Measurements from ENCODE around the gene NLGN2.
A peak's percentile ranks its signal among the peaks of the same experiment; 100 is the strongest.

The NLGN2 gene

DNA sequence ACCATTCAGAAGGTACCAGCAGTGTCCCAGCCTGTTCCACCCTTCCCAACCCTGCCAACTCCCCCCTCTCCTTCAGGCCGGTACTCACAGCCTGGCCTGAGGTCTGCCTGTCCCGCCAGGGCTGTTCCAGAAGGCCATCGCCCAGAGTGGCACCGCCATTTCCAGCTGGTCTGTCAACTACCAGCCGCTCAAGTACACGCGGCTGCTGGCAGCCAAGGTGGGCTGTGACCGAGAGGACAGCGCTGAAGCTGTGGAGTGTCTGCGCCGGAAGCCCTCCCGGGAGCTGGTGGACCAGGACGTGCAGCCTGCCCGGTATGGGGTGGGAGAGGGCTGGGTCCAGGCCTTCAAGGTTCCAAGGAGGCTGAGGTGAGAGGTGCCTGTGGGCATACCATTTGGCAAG, 7.2 kb downstream of the NLGN2 start:
- DNase-seq (ENCODE audit: low read depth in 2 of 2), result no peak

GRCh38 chr17:7415784-7416183, 8.1 kb downstream of the NLGN2 start:
- no peak for DNase-seq (ENCODE audit: low read depth in 2 of 2)

GRCh38 chr17:7416323-7416722, 8.7 kb downstream of the NLGN2 start:
- DNase-seq (ENCODE audit: low read depth in 2 of 2), result no peak

GRCh38 chr17:7417056-7417655, 9.5 kb downstream of the NLGN2 start:
- no peak for DNase-seq (ENCODE audit: low read depth in 2 of 2)

DNA sequence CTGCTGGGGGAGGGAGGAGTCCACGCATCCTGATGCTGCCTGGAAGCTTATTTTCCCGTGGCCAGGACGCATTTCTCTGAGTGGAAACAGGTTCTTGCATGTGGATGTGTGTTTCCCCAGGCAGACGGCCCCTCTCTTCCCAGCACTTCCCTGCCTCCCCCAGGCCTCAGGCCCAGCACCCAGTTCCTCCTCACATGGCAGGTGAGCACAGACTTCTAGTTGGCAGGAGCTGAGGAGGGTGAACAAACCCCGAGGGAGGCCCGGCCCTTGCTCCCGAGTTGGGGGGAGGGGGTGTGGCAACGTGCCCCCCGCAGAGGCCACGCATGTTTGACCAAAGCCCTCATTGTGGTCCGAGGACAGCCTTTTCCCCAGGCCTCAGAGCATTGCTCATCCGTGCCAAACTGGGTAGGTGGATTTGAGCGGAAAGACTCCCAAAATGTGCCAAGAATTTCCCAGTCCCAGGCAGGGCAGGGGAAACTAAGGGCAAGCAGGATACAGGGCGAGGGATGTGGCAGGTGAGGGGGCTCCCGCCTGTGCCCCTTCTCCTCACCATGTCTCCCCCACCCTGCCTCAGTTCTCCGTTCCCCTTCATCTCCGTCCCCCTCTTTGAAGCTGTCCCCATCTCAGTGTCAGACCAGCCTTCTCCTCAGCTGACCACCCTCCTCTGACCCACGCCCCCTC, 11.0 kb downstream of the NLGN2 start:
- DNase-seq (ENCODE audit: low read depth in 2 of 2), result no peak

DNA sequence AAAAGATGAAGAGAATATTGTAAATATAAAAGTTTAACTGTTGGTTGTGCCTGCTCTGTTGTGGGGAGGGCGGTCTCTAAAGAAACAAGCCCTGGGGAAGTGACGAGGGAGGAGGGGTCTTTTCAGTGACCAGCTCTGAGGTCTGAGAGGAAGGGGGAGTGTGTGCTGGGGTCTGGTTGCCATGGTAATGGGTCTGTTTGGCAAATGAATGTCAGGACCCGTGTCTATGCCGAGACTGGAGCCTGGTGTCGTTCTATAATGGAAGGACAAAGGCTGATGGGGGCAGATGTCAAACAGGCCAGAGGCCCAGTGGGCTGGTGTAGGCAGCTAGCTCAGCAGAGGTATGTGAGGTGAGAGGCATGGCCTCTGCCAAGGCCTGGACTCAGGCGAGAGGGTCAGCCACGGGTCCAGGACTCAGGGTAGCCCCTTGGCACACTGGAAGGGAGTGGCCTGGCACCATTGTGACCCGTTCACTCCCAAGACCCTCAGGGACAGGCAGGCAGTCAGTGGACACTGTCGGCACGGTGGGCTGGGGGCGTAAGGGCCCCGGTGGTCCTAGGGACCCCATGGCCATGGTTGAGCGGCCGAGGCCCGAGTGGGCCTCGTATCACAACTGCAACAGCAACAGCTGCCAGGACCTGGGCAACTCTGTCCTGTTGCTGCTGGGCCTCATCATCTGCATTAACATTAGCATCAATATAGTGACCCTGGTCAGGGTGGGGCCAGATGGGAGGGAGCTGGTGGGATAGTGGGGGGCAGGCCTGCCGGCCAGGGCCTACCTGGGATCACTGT, 12.4 kb downstream of the NLGN2 start, which contains the start of gene SPEM1:
SPEM1 (plus strand) TSS at position 506 of the 792 bp plus-strand sequence; CDS start at position 567, 61 bp downstream.
- no peak for DNase-seq (ENCODE audit: low read depth in 2 of 2)

DNA sequence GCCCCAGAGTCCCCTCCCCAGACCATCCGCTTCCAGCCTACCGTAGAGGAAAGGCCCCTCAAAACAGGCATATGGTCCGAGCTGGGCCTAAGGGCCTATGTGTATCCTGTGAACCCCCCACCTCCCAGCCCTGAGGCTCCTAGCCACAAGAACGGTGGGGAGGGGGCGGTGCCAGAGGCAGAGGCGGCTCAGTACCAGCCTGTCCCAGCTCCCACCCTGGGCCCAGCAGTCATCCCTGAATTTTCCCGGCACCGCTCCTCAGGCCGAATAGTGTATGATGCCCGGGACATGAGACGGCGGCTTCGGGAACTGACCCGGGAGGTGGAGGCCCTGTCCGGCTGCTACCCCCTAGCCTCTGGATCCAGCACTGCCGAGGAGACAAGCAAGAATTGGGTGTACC, 13.5 kb downstream of the NLGN2 start:
- DNase-seq (ENCODE audit: low read depth in 2 of 2), result no peak

DNA sequence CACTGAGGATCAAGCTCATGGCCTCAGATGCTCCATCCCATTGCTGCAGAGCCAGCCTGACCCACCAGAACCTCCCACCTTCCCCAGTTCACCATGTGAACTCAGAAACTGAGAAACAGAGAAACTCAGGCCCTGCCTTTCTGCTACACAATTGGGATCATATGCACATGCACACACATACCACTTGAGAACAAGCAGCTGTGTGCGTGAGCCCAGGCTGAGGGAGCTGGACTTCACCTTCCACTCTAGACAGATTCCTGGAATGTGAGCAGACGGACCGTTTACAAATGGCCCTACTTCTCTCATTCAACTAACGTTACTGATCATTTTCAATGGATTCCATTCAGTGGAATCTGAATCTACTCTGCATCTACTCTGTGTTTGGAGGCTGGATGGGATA, 16.0 kb downstream of the NLGN2 start:
- DNase-seq (ENCODE audit: low read depth in 2 of 2), result no peak

- no peak for DNase-seq (ENCODE audit: low read depth in 2 of 2)
Observed at GRCh38 chr17:7425316-7425715, 17.7 kb downstream of the NLGN2 start, which contains the start of gene SPEM2. SPEM2 (plus strand) TSS chr17:7425616; CDS start chr17:7425689, 73 bp downstream.

DNA sequence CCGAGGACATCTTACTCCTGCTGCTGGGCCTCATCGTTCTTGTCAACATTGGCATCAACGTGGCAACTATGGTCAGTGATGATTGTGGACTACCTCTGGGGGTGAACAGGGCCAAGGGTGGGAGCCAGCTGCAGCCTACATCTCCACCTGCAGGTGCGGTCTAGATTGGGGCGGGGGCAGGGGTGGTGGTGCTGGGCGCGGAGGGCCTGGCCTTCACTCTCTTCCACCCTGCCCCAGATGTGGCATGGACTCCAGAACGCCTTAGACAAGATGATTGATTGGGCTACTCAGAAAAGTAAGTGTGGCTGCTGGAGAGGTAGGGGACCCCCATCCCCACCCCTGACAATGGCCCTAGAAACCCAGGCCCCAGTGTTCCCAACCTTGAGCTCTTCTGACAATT, 18.1 kb downstream of the NLGN2 start:
- DNase-seq (ENCODE audit: low read depth in 2 of 2), result no peak

DNA sequence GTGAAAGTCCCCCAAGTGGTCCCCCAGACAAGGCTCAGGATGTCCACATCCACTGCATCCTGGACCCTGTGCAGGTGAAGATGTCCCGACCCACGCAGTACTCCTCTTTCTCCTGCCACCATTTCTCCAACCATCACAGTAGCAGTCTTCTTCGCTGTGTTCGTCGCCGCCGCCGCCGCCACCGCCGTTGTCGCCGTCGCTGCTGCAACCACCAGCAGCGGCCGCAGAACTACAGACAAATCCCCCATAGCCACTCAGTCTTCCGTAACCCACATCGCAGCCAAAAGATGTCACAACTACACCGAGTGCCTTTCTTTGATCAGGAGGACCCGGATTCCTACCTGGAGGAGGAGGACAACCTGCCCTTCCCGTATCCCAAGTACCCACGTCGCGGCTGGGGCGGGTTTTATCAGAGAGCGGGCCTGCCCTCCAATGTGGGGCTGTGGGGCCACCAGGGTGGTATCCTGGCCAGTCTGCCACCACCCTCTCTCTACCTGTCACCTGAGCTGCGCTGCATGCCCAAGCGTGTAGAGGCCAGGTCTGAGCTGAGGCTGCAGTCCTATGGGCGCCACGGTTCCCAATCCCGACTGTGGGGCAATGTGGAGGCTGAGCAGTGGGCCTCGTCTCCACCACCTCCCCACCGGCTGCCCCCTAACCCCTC, 18.7 kb downstream of the NLGN2 start:
- DNase-seq (ENCODE audit: low read depth in 2 of 2), result no peak

DNA sequence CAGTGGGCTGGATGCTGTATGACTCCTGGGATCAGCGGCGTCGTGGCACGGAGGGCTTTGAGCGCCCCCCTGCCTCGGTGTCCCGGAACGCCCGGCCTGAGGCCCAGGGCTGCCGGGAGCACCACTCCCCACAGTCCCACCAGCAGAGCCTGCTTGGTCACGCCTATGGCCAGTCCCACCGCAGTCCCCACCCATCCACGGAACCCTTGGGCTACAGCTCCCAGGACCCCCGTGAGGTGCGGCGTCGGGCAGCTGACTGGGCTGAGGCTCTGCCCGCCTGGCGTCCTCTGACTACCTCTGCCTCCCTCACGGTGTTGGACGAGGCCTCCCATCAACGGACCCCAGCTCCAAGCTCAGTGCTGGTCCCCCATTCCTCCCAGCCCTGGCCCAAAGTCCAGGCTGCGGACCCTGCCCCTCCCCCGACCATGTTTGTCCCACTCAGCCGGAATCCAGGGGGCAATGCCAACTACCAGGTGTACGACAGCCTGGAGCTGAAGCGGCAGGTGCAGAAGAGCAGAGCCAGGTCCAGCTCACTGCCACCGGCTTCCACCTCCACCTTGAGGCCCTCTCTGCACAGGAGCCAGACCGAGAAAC, 19.3 kb downstream of the NLGN2 start:
- no peak for DNase-seq (ENCODE audit: low read depth in 2 of 2)

GRCh38 chr17:7427549-7427948, 19.9 kb downstream of the NLGN2 start:
- no peak for DNase-seq (ENCODE audit: low read depth in 2 of 2)

- no peak for DNase-seq (ENCODE audit: low read depth in 2 of 2)
Observed at GRCh38 chr17:7428557-7428956, 20.9 kb downstream of the NLGN2 start, which contains the start of gene SPEM3. SPEM3 (plus strand) TSS chr17:7428857; CDS start chr17:7428903, 46 bp downstream.

DNA sequence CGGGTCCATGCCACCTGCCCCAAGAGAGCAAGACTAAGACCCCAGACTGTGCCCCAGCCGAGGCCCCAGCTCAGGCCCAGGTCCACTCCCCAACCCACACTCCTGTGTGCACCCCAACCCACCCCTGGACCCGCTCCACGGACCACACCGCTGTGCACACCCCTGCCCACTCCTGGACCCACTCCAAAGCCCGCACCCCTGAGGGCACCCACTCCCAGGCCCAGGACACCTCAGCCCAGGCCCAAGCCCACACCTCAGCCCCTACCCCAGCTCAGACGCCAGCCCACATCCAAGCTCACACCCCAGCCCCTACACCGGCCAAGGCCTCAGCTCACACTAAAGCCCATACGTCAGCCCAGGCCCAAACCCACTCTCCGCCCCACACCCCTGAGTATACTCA, 22.1 kb downstream of the NLGN2 start:
- DNase-seq (ENCODE audit: low read depth in 2 of 2), result no peak

GRCh38 chr17:7431231-7431630, 23.6 kb downstream of the NLGN2 start:
- no peak for DNase-seq (ENCODE audit: low read depth in 2 of 2)

DNA sequence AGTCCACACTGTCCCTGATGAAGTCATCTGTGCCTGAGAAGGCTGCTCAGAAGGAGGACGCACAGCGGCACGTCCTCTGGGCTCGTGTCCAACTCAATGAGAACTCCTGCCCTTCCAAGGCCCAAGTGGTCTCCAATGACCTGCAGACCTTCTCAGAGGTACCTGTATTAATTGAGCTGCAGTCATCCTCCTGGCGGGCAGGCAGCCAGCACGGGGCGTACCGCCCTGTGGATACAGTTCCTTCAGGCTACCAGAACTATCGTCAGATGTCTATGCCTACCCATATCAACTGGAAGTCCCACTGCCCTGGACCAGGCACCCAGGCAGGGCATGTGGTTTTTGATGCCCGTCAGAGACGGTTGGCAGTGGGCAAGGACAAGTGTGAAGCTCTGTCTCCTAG, 24.7 kb downstream of the NLGN2 start:
- DNase-seq (ENCODE audit: low read depth in 2 of 2), result no peak

DNA sequence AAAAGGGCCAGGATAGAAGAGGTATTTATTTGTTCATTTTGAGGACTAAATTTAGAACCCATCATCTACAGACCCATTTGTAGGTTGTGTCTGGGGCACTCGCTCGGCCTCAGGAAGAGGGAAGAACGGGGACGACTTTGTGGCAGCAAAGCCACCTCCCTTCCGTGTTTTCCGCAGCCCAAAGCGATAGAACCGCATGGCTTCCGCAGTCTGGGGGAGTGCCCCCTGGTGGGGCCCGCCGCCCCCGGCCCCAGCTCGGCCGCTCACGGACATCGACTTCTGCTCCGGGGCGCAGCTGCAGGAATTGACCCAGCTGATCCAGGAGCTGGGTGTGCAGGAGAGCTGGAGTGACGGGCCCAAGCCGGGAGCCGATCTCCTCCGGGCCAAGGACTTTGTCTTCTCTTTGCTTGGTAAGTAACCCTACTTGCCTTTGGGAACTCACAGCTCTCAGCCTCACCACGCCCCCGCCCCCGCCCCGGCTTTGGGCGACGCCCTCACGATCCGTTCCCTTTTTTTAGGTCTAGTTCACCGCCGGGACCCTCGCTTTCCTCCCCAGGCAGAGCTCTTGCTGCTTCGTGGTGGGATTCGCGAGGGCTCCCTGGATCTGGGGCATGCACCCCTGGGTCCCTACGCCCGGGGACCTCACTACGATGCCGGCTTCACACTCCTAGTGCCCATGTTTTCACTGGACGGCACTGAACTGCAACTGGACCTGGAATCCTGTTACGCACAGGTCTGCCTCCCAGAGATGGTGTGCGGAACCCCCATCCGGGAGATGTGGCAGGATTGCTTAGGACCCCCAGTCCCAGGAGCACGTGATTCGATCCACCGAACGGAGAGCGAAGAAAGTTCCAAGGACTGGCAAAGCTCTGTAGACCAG, 28.3 kb downstream of the NLGN2 start:
- peak in 1 of 2 donors; percentile 30 for DNase-seq (ENCODE audit: low read depth in 2 of 2)

DNA sequence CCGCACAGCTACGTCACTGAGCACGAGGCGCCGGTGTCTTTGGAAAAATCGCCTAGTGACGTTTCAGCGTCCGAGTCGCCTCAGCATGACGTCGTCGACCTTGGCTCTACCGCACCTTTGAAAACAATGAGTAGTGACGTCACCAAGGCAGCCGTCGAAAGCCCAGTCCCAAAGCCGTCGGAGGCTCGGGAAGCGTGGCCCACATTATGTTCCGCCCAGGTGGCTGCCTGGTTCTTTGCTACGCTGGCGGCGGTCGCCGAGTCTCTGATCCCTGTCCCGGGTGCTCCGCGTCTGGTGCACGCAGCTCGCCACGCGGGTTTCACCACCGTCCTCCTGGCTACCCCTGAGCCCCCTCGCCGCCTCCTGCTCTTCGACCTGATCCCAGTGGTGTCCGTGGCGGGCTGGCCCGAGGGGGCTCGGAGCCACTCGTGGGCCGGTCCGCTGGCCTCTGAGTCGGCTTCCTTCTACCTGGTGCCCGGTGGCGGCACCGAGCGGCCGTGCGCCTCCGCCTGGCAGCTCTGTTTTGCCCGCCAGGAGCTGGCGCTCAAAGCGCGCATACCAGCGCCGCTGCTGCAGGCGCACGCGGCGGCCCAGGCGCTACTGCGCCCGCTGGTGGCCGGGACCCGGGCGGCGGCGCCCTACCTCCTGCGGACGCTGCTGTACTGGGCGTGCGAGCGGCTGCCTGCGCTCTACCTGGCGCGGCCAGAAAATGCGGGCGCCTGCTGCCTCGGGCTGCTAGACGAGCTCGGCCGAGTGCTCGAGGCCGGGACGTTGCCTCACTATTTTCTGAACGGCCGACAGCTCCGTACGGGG, 29.1 kb downstream of the NLGN2 start:
- DNase-seq (ENCODE audit: low read depth in 2 of 2), result peak; percentile 59 to 61

- DNase-seq (ENCODE audit: low read depth in 2 of 2), result no peak
Observed at GRCh38 chr17:7437369-7437863, 29.8 kb downstream of the NLGN2 start.

Measured in activated CD8-positive, alpha-beta memory T cell treated with anti-CD3 and anti-CD28 coated beads for 4 hours (primary cell).